HG03457 (cell line): ENCODE results near the gene NR4A3.
"Not testable (repeated sequence)": the region's sequence is repeated elsewhere in the genome, so short reads cannot be mapped to it uniquely, and the experiment has no call there.

Experiments
- ATAC-seq: cut with Tn5 transposase; IDR thresholded peaks from one replicate; pipeline ENCODE4 v1.9.1; 2021; ENCODE audit warnings: moderate number of reproducible peaks; ENCODE audit not compliant: unreplicated experiment

NR4A3 gene

GRCh38 chr9:99832558-99832864 lies 10.8 kb downstream of the NR4A3 start:
- no peak for ATAC-seq

- no peak for ATAC-seq
Measured at GRCh38 chr9:99833735-99834134, 12.1 kb downstream of the NR4A3 start.

GRCh38 chr9:99834474-99834873 lies 12.8 kb downstream of the NR4A3 start:
- no peak for ATAC-seq

GRCh38 chr9:99835142-99835541 lies 13.5 kb downstream of the NR4A3 start:
- ATAC-seq: no peak

GRCh38 chr9:99835581-99835980 lies 13.9 kb downstream of the NR4A3 start:
- no peak for ATAC-seq

GRCh38 chr9:99840072-99840471 lies 18.4 kb downstream of the NR4A3 start:
- ATAC-seq: no peak

GRCh38 chr9:99845063-99845462 lies 23.4 kb downstream of the NR4A3 start:
- no peak for ATAC-seq

GRCh38 chr9:99848447-99848846 lies 26.8 kb downstream of the NR4A3 start:
- no peak for ATAC-seq

GRCh38 chr9:99850736-99851499 lies 29.2 kb downstream of the NR4A3 start:
- ATAC-seq: peak; percentile 15

- ATAC-seq: peak; percentile 92
Measured at GRCh38 chr9:99851500-99851822, 29.8 kb downstream of the NR4A3 start.

GRCh38 chr9:99852617-99853016 lies 30.9 kb downstream of the NR4A3 start:
- ATAC-seq: no peak

- ATAC-seq: no peak
Measured at GRCh38 chr9:99855467-99856176, 33.9 kb downstream of the NR4A3 start.

- not testable (repeated sequence) for ATAC-seq
Measured at GRCh38 chr9:99857576-99857975, 35.9 kb downstream of the NR4A3 start.

- ATAC-seq: no peak
Measured at GRCh38 chr9:99858087-99858486, 36.4 kb downstream of the NR4A3 start.

- no peak for ATAC-seq
Measured at GRCh38 chr9:99859243-99859980, 37.7 kb downstream of the NR4A3 start.

- ATAC-seq: no peak
Measured at GRCh38 chr9:99860266-99860665, 38.6 kb downstream of the NR4A3 start.

- no peak for ATAC-seq
Measured at GRCh38 chr9:99863955-99864354, 42.3 kb downstream of the NR4A3 start.

- ATAC-seq: no peak
Measured at GRCh38 chr9:99866398-99866797, 44.7 kb downstream of the NR4A3 start.

- no peak for ATAC-seq
Measured at GRCh38 chr9:99867536-99867935, 45.9 kb downstream of the NR4A3 start.

- ATAC-seq: no peak
Measured at GRCh38 chr9:99867968-99868367, 46.3 kb downstream of the NR4A3 start.

- no peak for ATAC-seq
Measured at GRCh38 chr9:99868845-99869244, 47.2 kb downstream of the NR4A3 start.

- no peak for ATAC-seq
Measured at GRCh38 chr9:99870126-99870525, 48.4 kb downstream of the NR4A3 start.
